HG03108 (cell line): ENCODE data around the gene CLIC3.

Experiments
- ATAC-seq: cut with Tn5 transposase; IDR thresholded peaks from one replicate; pipeline ENCODE4 v1.9.1; 2021; ENCODE audit warnings: moderate library complexity; ENCODE audit not compliant: unreplicated experiment

Gene CLIC3

GRCh38 chr9:137018761-137019559 is 22.6 kb upstream of the CLIC3 start:
- no peak for ATAC-seq

DNA sequence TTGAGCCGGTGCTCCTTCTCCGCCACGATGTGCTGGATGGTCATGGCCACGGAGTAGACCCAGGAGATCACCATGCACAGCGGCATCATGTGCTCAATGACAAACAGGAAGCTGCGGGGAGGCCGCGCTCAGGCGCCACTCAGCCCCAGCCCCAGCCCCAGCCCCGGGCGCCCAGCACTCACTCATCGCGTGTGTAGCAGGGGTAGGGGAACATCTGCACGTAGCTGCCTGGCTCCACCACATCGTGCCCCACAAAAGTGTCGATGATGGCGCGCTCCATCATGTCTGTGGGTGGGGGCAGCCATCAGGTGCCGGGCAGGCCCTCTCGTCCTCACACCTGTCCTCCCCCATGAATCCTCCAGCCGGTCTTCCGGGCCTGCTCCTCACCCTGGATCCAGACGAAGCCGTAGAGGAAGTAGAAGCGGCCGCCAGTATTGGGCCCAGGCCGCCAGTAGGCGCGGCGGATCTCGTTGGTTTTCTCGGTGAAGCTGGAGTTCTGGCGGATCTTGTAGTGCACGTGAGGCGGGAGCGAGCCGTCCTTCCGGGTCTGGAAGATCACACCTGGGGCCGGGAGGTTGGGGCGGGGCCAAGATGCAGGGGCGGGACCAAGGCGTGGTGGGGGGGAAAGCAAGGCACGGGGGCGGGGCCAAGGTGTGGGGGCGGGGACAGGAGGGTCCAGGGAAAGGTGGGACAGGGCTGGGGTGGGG is 21.6 kb upstream of the CLIC3 start:
- ATAC-seq = no peak

DNA sequence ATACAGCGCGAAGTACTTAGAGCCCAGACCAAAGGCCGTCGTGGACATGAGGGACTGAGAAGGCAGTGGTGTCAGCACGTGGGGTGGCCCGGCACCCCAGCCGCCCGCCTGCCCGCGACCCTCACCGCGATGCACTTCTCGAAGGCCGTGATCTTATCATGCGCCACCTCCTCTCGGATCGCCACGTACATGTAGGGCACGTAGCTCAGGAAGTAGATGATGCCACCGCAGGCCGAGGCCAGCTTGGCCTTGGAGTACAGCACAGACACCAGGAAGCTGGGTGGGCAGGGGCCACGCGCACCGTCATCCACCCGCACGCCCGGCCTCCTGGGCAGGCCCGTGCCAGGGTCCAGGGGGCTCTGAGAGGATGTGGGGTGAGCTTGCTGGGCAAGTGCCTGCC is 20.7 kb upstream of the CLIC3 start:
- no peak for ATAC-seq

- no peak for ATAC-seq
Observed at GRCh38 chr9:137016436-137016835, 20.1 kb upstream of the CLIC3 start.

- no peak for ATAC-seq
Observed at GRCh38 chr9:137015976-137016375, 19.6 kb upstream of the CLIC3 start.

- no peak for ATAC-seq
Observed at GRCh38 chr9:137015540-137015930, 19.2 kb upstream of the CLIC3 start.

- ATAC-seq = no peak
Observed at GRCh38 chr9:137014776-137015539, 18.6 kb upstream of the CLIC3 start.

DNA sequence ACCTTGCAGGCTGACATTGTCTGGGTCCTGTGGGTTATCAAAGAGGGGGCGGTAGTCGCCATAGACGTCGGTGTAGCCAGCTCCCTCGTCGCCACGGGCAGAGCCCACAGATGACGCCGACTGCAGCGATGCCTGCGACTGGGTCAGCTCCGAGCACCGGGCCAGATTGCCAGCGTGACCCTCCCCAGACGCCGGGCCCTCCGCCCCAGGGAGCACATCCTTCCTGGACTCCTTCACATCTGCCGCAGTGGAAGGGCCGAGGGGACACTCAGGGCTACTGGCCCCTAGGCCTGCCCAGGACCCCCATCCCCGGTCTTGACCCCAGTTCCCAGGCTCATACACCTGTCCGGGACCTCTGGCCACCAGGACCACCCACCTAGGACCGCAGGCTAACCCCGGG is 17.8 kb upstream of the CLIC3 start:
- ATAC-seq = no peak

DNA sequence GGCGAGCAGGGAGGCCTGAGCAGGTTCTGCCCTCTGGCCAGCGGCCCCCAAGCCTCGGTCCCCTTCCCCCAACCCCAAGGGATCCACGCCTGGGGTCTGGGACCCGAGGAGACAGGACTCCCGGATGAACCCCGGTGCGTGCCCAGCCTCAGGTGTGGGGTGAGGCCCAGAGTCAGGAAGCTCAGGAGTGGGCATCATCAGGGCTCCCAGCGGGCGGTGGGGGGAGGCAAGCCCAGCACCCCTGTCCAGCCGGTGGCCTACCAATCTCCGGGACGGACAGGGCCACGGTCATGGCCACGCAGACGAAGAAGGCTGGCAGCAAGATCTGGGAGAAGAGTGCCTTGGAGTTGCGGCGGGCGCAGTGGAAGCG is 17.2 kb upstream of the CLIC3 start:
- no peak for ATAC-seq

- ATAC-seq = no peak
Observed at GRCh38 chr9:137012694-137013570, 16.6 kb upstream of the CLIC3 start.

DNA sequence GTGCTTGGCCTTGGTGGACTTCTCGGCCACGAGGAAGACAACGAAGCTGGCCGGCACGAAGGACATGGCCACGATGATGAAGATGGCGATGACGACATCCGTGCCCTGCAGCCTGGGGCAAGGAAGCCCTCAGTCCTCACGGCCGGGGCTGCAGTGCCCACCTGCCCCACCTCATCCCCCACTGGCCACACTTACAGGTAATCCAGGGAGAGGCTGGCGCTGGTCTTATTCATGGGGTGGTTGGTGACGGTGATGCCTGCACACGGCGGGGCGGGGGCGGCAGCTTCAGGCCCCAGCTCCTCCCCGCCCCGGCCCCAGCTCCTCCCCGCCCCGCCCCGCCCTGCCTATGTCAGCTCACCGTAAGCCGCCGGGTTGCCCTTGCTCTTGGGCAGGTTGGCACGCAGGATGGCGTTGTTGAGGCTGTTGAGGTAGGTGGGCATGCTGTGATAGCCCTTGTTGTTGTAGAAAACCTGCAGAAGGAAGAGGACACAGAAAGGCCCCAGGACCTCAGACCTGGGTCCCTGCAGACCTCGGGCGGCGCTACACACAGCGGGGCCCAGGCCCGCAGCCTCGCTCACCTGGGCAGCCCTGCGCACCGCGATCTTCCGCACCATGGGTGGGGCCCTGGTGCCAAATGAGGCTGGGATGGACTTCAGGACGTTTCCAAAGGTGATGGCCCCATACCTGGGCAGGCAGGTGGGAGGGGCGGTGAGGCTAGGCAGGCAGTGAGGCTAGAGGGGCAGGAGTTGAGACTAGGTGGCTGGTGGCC is 15.7 kb upstream of the CLIC3 start:
- no peak for ATAC-seq

DNA sequence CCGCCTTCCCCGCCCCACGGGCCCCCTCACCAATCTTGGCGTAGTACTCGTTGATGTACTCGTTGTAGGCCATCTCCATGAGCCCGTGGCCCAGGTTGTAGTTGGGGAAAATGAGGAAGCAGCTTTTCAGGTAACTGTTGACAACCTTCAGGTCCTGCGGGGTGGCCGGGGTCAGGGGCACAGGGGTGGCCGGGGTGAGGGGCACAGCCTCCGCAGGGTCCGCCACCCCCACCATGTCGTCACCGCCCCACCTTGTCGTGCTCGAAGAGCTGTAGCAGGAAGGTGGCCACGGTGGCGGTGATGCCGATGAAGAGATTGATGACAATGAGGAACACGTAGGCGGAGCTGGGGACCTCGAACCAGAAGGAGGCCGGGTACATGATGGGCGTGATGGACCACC is 14.8 kb upstream of the CLIC3 start:
- no peak for ATAC-seq

DNA sequence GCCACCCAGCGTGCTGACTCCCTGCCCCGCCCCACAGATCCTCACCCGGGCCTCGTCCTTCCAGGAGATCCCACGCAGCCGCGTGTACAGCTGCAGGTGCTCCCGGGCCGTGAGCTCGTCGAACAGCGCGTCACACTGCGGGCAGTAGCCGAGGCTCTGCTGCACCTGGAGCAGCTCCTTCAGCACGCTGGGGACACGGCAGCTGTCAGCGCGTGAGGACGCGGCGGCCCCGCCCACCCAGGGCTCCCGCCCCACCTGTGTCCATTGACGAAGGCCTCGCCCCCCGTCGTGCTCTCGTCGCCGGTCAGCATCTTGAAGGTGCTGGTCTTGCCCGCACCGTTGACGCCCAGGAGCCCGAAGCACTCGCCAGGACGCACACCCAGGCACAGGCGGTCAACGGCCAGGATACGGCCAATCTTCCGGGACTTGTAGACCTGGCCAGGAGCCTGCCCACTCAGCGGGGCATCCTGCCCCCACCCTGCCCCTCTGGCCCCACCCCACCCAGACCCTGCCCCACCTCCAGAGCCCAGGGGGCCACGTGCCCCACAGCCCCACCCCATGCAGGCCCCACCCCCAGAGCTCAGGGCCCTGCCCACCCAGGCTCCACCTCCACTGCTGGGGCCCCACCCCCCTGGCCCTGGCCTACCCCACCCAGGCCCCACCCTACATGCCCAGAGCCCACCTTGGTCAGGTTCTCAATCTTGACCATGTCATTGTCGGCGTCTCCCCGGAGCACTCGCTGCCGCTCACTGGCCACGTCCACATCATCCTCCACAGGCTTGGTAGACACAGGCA is 13.8 kb upstream of the CLIC3 start:
- ATAC-seq = no peak

DNA sequence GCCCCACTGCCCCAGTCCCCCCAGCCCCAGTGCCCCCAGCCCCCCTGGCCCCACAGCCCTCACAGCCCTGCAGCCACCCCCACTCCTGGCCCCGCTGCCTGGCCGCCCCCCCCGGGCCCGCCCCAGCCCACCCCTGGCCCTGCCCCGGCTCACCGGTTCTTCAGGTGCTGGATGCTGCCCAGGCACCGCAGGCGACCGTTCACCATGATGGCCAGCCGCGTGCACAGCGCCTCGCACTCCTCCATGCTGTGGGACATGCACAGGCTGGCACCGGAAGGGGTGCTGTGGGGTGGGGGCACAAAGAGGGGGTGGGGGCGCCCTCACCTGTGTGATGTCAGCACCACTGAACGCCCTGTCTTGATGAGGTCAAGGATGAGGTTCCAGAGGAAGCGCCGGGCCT is 12.8 kb upstream of the CLIC3 start:
- no peak for ATAC-seq

- ATAC-seq = no peak
Observed at GRCh38 chr9:137008312-137008711, 11.9 kb upstream of the CLIC3 start.

DNA sequence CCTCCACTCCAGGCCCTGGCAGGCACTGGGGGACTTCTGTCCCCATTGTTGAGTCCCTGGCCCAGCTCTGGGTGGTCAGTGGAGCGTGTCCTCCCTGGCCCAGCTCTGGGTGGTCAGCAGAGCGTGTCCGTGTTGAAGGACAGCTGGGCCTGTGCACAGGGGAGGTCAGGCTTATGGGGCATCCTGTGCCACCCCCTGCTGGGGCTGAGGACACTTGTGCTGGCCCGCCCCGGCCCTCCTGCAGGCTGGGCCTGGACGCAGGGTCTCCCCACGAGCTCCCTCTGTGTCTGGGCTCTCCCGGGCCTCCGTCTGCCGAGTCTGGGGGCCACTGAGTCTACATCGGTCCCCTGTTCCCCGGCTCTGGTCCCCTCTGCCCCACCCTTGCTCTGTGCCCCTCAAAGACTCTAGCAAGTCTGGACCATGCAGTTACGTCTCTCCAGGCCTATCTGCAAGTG is 11.5 kb upstream of the CLIC3 start:
- ATAC-seq = no peak

DNA sequence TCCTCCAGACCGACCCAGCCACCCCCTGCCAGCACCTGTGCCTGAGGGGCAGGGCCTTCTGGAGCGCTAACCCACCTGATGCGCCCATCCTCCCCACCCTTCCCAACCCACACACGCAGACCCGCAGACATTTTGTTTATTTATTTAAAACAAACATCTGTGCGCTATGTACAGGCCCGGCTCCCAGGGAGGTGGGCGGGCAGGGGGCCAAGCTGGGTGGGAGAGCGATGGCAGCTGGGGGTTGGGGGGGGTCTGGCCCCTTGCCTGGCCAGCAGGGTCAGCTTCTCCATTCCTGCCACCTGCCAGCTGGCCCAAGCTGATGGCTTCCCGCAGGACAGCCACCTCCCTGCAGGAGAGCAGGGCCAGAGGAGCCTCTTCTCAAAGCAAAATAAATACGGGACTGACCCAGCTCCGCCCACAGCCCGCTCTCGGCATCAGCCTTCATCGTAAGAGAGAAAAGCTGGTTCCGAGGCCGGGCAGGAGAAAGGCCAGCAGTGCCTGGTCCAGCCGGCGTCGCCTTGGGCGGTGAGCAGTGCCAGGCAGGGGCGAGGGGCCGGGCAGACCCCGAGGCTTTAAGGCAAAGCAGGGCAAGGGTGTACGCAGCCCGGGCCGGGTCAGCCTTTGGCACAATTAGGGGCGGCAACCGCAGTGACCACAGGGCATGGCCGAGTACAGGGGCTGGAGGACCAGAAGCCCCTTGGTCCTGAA is 10.9 kb upstream of the CLIC3 start:
- ATAC-seq = no peak

- no peak for ATAC-seq
Observed at GRCh38 chr9:137006116-137007003, 10.0 kb upstream of the CLIC3 start.
